Esophagus squamous epithelium (tissue), 4 donors: Measurements from ENCODE around the gene CACNA2D3.

Experiments used
- CTCF ChIP-seq, 6 experiments: fragments of 450-650 bp in 4 of 6; fragments of 200-600 bp in 2 of 6; sonication (generic) in 2 of 6; IDR thresholded peaks; one replicate each; pipeline ENCODE4 v1.5.1; 2016 to 2019; ENCODE audit warnings: antibody characterized with exemption in 6 of 6, mild to moderate bottlenecking in 4 of 6, moderate library complexity in 4 of 6
- POLR2A ChIP-seq, 4 donors: fragments of 450-650 bp; IDR thresholded peaks; one replicate each; pipeline ENCODE4 v1.6.1; 2017; ENCODE audit warnings: antibody characterized with exemption in 4 of 4, mild to moderate bottlenecking in 4 of 4, moderate library complexity in 3 of 4

GRCh38 chr3:54535619-54536018, 413.3 kb downstream of the CACNA2D3 start:
- TF ChIP-seq CTCF (IDR thresholded peaks at IDR 0.05) (no peak), POLR2A (IDR thresholded peaks at IDR 0.05) (no peak)
